ENCODE measurements around the gene MAFG.

MAFG gene

DNA sequence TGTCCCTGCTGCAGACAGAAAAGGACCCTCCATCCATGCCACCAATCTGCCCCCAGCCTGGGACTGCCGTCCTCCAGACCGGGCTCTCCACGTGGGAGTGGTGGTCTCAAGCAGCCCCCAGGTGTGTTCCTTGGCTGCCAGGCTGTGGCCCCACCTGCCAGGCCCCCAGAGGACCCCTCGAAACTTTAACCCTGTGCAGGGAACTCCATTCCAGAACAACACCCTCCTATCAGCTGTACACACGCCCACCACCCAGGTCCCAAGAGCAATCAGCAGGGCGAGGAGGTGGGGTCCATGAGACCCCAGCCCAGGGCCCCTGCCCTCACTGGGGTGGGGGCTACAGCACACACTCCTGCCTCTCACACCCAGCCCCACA, 8.2 kb upstream of the MAFG start:
- no peak for DNase-seq

DNA sequence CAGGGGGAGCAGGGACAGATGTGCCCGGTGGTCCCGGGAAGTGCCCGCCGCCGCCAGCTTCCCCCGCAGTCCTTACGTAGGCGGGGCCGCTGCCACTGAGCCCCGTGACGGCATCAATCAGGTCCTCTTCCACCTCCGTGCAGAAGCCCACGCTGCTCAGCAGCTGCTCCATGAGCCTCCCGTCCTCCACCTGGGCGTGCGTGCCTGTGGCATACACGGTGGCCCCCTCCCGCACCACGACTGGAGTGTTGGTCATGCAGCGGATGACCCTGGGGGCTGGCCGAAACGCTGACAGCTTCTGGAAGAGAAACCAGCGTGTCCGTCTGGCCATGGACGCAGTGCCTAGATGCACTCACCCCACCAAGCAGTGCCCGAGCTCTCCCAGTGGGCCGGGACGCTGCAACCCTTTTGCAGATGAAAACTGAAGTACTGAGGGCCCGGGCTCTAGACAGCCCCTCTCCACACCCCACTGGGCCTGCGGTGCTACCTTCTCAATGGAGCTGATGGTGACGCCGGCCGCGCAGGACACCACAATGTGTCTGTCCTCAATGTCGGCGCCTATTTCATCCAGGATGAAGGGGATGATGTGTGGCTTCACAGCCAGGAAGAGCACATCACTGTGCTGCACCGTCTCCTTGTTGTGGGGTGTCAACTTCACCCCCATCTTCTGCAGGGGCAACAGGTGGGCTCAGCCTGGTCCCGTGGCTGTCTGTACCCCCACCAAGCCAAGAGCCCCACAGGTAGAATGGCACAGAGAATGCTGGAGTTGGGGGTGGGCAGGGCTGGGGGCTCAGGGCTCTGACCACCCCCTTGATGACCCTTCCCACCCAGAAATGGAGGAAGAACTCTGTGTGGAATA, 7.5 kb upstream of the MAFG start:
- DNase-seq: no peak

- no peak for DNase-seq
Measured at GRCh38 chr17:81934098-81934757, 6.7 kb upstream of the MAFG start.

DNA sequence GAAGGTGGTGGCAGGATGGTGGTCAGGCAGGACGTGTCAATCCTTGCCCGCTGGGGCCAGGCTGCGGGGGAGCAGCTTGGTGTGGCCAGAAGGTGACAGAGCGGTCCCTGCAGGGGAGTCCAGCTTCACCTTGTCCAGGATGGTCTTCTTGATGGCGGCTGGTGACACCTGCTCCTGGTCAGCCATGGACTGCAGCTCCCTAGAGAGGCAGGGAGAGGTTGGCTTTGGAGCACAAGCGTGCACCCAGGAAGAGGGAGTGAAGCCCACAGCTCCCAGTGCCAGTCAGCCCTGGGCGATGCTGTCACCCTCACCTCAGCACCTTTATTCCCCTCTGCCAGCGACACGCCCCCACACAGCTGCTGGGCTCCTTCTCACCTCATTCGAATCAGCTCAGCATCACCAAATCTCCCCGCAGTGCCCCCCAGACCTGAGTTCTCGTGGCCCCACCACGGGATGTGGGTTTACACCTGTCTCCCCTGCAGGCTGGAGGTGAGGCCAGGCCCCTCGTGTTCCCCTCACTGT, 5.7 kb upstream of the MAFG start:
- no peak for DNase-seq

DNA sequence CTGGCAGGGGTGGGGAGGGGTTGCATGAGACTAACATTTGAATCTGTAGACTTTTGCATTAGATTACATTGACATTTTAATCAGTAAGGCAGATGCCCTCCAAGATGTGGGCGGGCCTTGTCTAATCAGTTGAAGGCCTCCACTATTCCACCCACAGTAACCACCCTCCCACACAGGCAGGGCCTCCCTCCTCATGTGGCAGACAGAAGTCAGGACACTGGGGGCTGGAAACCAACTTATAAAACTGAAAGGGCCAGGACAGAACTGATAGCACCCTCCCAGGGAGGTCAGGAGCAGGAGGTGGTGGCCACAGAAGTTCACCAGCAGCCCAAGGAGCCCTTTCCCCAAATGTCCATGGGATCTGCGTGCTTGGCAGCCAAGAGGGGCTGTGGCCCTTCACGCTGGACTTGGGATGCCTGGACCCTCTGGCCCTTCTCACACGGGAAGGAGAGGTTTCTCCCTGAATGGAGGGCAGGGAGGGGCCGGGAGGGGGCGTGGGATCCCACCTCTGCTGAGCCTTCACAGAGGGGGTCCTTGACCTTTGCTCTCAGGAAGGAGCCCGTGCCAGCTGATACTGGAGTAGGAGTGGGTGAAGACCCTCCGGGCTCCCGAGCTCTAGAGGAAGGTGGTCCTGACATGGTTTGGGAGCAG, 4.9 kb upstream of the MAFG start:
- no peak for DNase-seq

DNA sequence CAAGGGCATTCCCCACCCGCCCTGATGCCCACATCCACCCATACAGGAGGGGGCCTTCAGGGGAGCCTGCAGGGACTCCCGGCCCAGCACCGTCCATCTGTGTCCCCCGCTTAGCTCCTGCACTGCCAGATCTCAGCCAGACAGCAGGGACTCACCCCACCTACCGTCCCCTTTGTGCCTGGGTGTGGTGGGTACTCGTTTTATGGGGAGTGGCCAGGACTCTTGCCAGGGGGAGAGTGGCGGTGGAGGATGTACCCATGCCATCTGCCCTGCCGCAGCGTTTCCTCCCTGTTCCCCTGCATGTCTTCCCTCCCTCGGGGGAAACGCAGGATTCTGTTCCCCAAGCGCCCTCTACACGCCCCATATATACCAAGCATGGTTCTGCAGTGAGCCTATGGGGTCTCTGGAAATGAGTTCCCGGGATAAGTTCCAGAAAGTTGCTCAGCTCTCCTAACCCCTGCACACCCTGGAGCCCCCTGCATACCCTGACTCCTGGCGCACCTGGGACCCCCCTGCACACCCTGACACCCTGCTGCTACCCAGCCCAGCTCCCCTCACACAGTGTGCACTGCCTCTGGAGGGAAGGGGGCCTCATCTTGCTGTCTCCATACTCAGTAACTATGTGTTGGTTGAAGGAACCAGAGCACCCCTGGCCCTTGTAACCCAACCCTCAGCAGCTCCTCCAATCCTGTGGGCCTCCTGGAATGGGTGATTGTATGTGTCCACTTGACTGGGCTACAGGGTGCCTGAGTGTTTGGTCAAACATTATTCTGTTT, 4.2 kb upstream of the MAFG start:
- no peak for DNase-seq

GRCh38 chr17:81931189-81931556, 3.6 kb upstream of the MAFG start:
- no peak for DNase-seq

- no peak for DNase-seq
Measured at GRCh38 chr17:81930142-81931125, 2.9 kb upstream of the MAFG start.

DNA sequence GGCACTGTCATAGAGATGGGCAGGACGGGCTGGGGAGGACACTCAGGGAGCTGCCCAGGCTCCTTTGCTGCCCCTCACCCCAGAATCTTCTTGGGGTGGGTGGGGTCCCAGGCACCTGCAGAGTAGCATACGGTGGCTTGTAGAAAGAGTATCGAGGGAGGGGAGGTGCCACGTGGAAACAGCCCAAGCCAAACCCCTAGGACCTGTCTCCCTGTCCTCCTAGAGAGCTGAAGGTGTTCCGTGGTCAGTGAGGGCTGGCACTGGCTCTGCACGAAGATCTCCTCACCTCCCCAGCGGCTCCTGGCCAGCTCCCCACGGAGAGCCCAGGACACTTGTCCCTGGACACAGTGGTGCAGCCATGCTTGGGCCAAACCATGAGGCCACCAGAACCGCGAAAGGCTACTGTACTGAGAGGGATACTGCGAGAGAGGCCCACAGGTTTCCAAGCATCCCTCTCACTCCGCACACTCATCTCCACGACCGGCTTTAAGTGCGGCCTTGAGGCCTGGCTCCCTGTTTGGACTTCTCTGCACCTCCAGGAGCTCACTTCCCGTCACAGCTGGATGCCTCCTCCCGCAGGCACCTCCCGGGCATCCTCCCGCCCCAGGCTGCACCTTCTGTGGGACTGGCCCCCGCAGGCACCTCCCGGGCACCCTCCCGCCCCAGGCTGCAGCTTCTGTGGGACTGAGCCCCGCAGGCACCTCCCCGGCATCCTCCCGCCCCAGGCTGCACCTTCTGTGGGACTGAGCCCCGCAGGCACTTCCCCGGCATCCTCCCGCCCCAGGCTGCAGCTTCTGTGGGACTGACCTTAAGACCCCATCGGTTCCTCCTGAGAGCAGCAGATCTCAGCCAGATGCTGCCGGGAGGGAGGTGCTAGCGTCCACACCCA, 2.0 kb upstream of the MAFG start:
- DNase-seq: no peak

GRCh38 chr17:81928544-81929252, 1.2 kb upstream of the MAFG start:
- no peak for DNase-seq

DNA sequence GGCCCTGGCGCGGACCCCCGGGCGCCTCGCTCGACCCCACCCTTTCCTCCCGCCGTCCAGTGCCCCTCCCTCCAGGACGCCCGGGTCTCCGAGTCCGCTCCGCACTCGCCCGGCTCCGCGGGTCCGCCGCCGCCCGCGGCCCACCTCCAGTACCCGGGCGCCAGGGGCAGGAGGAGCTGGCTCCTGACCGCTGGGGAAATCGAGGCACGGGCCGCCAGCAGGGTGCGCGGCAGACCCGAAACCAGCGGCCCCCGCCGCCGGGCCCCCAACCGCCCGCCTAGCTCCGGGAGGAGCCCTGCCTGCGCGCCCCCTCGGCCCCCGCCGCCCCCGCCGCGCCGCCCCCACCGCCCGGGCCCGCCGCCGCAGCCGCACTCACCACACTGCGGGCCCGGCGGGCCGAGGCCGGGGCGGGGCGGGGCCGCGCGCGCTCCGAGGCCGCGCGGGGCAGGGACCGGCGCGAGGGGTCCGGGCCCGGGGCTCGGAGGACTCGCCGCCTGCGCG, 333 bp downstream of the MAFG start:
- no peak for DNase-seq

- DNase-seq: peak; percentile 25
Measured at GRCh38 chr17:81926451-81927151, 934 bp downstream of the MAFG start.

DNA sequence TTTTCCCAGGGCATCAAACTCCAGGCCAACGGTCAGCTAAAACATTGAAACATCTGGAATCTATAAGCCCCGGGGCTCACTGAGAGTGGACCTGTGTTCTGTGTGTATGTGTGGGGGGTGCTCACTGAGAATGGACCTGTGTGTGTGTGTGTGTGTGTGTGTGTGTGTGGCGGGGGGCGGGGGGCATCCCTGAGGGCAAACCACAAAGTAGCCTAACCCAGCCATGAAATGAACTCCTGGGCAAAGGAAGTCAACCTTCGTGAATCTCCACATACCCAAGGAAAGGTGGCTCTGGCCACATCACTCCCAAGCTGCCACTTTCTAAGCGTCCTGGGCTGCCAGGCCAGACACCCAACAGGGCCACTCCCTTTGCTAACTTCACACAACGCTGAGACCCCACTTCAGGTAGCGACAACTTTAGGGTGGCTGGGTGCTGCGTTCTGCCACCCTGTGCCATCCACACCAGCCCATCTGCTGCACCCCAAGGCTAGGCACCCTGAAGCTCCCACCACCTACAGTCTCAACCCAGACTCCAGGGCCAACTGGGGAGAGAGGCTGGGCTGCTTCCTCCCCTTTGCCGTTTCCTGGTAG, 1.6 kb downstream of the MAFG start:
- DNase-seq: no peak

DNA sequence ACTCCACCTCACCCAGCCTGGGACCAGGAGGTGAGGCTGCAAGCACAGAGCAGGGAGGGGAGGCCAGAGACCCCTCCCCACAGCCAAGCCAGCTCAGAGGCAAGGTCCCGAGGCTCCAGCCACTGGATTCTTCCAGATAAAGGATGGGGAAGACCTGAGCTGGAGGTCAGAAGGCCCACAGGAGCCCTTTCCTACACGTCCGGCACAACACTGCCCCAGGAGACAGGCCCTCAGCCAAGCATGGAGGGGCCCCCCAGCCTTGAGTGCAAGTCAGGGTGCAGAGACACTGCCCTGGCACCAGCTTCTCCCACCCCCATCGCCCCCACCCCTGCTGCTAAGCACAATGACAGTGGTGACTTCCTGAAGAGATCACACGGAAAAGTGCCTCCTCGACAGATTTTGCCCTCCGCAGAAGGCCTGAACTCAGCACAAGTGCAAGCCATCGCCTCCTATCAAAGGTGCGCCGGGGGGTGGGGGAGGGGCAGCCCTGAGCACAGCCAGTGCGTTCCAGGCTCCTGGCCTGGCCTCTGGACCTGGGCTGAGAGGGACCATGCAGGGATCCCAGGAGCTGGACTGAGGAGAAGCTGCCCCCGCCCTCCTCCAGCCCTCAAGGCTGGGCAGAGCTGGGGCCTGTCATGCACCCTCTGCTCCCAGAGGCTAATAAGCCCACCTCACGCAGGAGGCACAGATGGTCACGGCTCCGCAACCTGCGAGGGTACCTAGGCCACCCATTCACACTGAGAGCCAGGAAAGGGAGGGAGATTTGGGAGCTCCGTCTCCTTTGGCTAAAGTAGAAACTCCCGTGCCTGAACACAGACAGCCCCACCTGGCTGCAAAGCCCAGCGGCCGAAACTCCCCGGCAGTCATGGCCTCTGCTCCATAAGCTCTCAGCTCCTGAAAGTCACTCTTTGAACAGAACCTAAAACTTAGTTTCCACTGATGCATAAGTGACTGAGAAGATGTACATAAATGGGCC, 2.7 kb downstream of the MAFG start:
- no peak for DNase-seq

DNA sequence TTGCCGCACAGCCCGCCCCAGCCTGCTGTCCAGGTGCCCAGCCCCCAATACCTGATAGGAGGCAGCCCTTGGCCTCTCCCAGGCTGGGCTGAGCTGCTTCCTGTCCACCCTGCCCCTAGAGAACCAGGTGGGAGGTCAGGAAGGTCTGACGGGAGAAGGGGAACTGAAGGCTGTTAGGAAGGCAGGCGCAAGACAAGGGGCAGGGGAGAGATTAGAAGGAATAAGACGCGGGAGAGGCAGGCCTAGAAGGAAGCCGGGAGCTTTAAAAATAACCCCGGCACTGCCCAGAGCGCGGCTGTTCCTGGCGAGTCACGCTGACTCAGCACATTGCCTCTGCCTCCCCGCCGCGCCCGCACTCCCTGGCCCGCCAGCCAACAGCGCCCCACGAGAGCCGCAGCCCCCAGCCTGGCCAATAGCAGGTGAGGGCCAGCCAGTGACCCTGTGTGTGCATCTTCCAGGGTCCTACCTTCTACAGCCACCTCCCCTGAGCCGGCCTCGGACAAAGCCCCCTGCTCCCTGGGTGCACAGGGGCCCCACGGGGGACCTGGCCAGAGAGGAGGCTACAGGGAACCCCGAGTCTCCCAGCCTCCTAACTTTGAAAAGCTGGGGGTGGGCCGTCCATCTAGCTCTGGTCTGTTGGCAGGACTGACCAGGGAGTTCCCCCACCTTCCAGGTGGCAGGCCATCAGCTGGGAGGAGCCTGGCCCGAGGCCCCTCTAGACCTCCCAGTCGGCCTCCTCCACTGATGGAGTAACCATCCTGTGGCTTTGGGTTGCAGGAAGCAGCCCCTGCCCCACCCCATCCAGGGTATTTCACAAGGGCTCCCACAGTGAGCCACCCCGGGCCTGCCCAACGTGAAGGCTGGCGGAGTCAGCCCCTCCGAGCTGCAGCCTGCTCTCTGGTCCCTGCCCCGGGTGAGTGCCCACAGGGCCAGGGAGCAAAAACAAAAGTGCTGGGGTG, 4.0 kb downstream of the MAFG start:
- DNase-seq: no peak

DNA sequence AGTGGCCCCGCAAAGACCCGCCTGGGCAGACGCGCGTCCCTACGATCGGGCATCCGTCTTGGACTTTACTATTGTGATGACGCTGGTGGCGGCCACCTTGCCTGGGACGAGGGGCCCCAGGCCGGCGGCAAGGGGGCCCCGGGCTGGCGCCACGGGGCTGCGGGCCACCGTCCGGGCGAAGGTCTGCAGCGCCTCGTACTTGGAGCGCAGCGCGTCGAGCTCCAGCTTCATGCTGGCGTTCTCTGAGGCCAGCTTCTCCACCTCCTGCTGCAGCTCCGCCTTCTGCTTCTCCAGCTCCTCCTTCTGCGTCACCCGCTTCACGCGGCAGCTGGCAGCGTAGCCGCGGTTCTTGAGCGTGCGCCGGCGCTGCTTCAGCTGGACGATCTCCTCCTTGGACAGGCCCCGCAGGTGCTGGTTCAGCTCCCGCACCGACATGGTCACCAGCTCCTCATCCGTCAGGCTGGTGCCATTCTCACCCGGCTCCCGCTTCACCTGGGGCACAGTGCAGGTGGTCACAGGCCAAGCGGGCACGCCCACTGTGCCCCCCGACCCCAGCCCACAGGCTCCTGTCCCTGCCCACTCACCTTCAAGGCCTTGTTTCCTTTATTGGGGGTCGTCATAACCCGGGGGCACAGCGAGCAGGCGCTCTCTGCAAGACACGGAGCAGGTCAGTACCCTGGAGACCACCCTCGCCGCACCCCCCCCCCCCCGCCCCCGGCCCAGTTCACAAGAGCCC, 4.8 kb downstream of the MAFG start:
- DNase-seq: no peak
